CD4-positive, alpha-beta T cell (primary cell): ENCODE measurements around the gene SSBP3. TPM values are rescaled to one million over a fixed set of nuclear protein-coding genes. Genes with fewer than 3 reads are reported as not detected.

Source experiments
- ATAC-seq: fragments of 200-7000 bp; cut with Tn5 transposase; one replicate; pipeline ENCODE4 v1.10.0; 2022; ENCODE audit warnings: mild to moderate bottlenecking; ENCODE audit not compliant: poor library complexity
- CTCF ChIA-PET: fragments of 350-600 bp; sonication (Branson Sonifier 250); formaldehyde crosslinking; loops from one replicate; lab custom pipeline; 2021; ENCODE audit warnings: antibody characterized with exemption, inconsistent platforms; lab: Charles Lee
- POLR2A ChIA-PET: fragments of 350-600 bp; sonication (Branson Sonifier 250); formaldehyde crosslinking; loops from one replicate; lab custom pipeline; 2021; ENCODE audit warnings: antibody characterized with exemption, inconsistent platforms; lab: Charles Lee
- DNase-seq, 14 experiments: peaks; one replicate each; pipeline ENCODE4 v3.0.0-alpha.2; 2013 to 2020; ENCODE audit warnings: mixed read lengths in 2 of 14
- H3K27ac ChIP-seq, 2 donors: one replicate each; pipeline versions ENCODE4 v1.5.1 to v1.7.0; 2013; ENCODE audit warnings: low read length in 2 of 2, low read depth in 1 of 2, mild to moderate bottlenecking in 1 of 2
- H3K27me3 ChIP-seq, 2 experiments: 1 replicate in 1 of 2; 2 replicates in 1 of 2; pipeline versions ENCODE4 v1.6.1 to v1.7.0; 2013; ENCODE audit warnings: low read length in 2 of 2, control low read depth in 1 of 2, mild to moderate bottlenecking in 1 of 2, moderate library complexity in 1 of 2; ENCODE audit not compliant: insufficient read depth in 2 of 2, control insufficient read depth in 1 of 2
- H3K36me3 ChIP-seq: one replicate; pipeline ENCODE4 v1.6.1; 2013; ENCODE audit warnings: low read length, control low read depth; ENCODE audit not compliant: insufficient read depth
- H3K4me1 ChIP-seq: one replicate; pipeline ENCODE4 v1.6.1; 2013; ENCODE audit warnings: low read length, control low read depth; ENCODE audit not compliant: insufficient read depth
- H3K4me3 ChIP-seq: one replicate; pipeline ENCODE4 v1.5.1; 2013; ENCODE audit warnings: mild to moderate bottlenecking, low read length, moderate library complexity
- H3K9me3 ChIP-seq, 2 experiments: 1 replicate in 1 of 2; 2 replicates in 1 of 2; pipeline versions ENCODE4 v1.6.1 to v1.7.0; 2013; ENCODE audit warnings: low read length in 2 of 2, mild to moderate bottlenecking in 2 of 2, control low read depth in 1 of 2, moderate library complexity in 1 of 2; ENCODE audit not compliant: control insufficient read depth in 1 of 2, insufficient read depth in 1 of 2
- H3K27ac Mint-ChIP-seq: one replicate; pipeline ENCODE4 v1.8.0; 2020; ENCODE audit warnings: mixed read lengths
- H3K27me3 Mint-ChIP-seq: one replicate; pipeline ENCODE4 v1.8.0; 2021; ENCODE audit warnings: mixed read lengths
- H3K36me3 Mint-ChIP-seq: one replicate; pipeline ENCODE4 v1.8.0; 2021; ENCODE audit warnings: low read depth, mixed read lengths
- H3K4me1 Mint-ChIP-seq: one replicate; pipeline ENCODE4 v1.8.0; 2021; ENCODE audit warnings: low read depth, mixed read lengths
- H3K4me3 Mint-ChIP-seq: one replicate; pipeline ENCODE4 v1.8.0; 2020; ENCODE audit warnings: mild to moderate bottlenecking, mixed read lengths
- H3K9me3 Mint-ChIP-seq: one replicate; pipeline ENCODE4 v1.8.0; 2020; ENCODE audit warnings: mixed read lengths
- intact Hi-C, 2 experiments: fragments of 100-400 bp; cut with DNase I in 1 of 2; cut with micrococcal nuclease in 1 of 2; formaldehyde crosslinking; loops; one replicate each; pipeline versions ENCODE4 v1.15.1 to v1.9.0; 2023 to 2025; cut with DNase I, micrococcal nuclease
- total RNA-seq, 174 experiments: library from RNA in 2 of 174; stranded (reverse) in 2 of 174; gene quantifications; one replicate each; pipeline ENCODE4 v1.2.3 and lab custom pipeline; 2021 to 2026
- TF ChIP-seq, protein P1 (sequence below): fragments of 200-600 bp; IDR thresholded peaks from one replicate; pipeline ENCODE4 v1.8.0; 2022; ENCODE audit warnings: antibody characterized with exemption, mild to moderate bottlenecking

SSBP3 gene
- total RNA-seq, 2 experiments from 2014 or later, result 50.6 to 52.4 TPM

DNA sequence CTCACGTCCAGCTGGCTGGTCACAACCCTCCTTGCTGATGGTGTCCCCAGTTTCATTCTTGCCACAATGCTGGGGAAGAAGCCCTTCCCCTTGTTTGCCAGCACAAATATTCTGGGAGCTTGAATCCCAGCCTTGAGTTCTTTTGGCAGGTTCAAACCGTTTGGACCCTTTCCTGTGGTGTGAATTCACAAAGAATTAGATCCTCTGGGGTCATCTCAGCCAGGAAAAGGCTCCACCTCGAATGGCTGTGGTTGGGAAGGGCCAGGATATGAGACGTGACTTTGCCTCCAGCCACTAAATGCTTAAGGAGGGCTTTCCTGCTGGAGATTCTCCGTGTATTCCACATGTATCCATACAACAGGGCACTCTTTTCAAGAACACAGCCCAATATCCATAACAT is 139.3 kb downstream of the SSBP3 start:
- Mint-ChIP-seq H3K9me3 (no peaks in the 10 kb centered on the region), H3K27me3 (no peaks in the 10 kb centered on the region), H3K27ac (no peak overlapping the region), H3K4me3 (no peak overlapping the region), H3K4me1 (peaks cover 24% of the 10 kb centered on the region), H3K36me3 (no peaks in the 10 kb centered on the region)
- intact Hi-C loops, result no loop called here
- ATAC-seq (no peak), DNase-seq (no peak)
- Histone ChIP-seq H3K4me3 (no peak overlapping the region), H3K36me3 (peaks cover 9% of the 10 kb centered on the region), H3K9me3 (no peaks in the 10 kb centered on the region), H3K27me3 (no peaks in the 10 kb centered on the region), H3K27ac (no peak overlapping the region), H3K4me1 (peaks cover 6% of the 10 kb centered on the region)
- POLR2A ChIA-PET, result no interaction called here
- TF ChIP-seq, protein P1, sequence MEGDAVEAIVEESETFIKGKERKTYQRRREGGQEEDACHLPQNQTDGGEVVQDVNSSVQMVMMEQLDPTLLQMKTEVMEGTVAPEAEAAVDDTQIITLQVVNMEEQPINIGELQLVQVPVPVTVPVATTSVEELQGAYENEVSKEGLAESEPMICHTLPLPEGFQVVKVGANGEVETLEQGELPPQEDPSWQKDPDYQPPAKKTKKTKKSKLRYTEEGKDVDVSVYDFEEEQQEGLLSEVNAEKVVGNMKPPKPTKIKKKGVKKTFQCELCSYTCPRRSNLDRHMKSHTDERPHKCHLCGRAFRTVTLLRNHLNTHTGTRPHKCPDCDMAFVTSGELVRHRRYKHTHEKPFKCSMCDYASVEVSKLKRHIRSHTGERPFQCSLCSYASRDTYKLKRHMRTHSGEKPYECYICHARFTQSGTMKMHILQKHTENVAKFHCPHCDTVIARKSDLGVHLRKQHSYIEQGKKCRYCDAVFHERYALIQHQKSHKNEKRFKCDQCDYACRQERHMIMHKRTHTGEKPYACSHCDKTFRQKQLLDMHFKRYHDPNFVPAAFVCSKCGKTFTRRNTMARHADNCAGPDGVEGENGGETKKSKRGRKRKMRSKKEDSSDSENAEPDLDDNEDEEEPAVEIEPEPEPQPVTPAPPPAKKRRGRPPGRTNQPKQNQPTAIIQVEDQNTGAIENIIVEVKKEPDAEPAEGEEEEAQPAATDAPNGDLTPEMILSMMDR, result no peak
- CTCF ChIA-PET, result no interaction called here

DNA sequence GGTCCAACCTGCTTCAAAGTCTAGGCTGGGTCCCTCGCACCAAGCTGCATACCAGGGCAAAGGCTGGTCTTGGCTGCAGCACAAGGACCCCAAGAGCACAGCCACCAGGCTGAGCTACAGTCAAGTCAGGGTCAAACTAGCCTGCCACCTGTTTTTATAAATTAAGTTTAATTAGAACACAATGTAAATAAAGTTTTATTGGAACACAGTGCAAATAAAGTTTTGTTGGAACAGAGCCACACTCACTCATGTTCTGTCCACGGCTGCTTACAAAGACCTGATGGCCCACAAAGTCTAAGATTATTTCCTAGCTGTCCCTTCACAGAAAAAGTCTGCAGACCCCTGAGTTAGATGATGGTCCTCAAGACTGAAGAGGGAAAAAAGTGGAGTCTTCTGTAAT is 140.0 kb downstream of the SSBP3 start:
- H3K27ac Mint-ChIP-seq, result no peak overlapping the region
- no peak overlapping the region for H3K27ac ChIP-seq
- DNase-seq (no peak), ATAC-seq (no peak)
- H3K9me3 Mint-ChIP-seq, result no peaks in the 10 kb centered on the region
- peaks cover 12% of the 10 kb centered on the region for H3K36me3 ChIP-seq
- no peak overlapping the region for H3K4me3 ChIP-seq
- no peaks in the 10 kb centered on the region for H3K27me3 ChIP-seq
- TF ChIP-seq, protein P1, result no peak
- intact Hi-C loops, result no loop called here
- H3K9me3 ChIP-seq, result no peaks in the 10 kb centered on the region
- H3K4me3 Mint-ChIP-seq, result no peak overlapping the region
- peaks cover 6% of the 10 kb centered on the region for H3K4me1 ChIP-seq
- H3K27me3 Mint-ChIP-seq, result no peaks in the 10 kb centered on the region
- ChIA-PET CTCF (no interaction called here), POLR2A (interaction anchor here (0.7 kb wide), 1 partner anchor 141 kb away, joined by 3 read pairs; no protein-coding TSS in a partner anchor)
- H3K4me1 Mint-ChIP-seq, result peaks cover 24% of the 10 kb centered on the region
- H3K36me3 Mint-ChIP-seq, result peaks cover 2% of the 10 kb centered on the region

GRCh38 chr1:54265659-54266058 is 140.5 kb downstream of the SSBP3 start:
- POLR2A ChIA-PET, result interaction anchor here (0.7 kb wide), 1 partner anchor 142 kb away, joined by 3 read pairs; no protein-coding TSS in a partner anchor
- Mint-ChIP-seq H3K27me3 (no peaks in the 10 kb centered on the region), H3K4me1 (peaks cover 22% of the 10 kb centered on the region), H3K9me3 (no peaks in the 10 kb centered on the region), H3K27ac (no peak overlapping the region), H3K36me3 (peaks cover 7% of the 10 kb centered on the region), H3K4me3 (no peak overlapping the region)
- Histone ChIP-seq H3K4me1 (peaks cover 6% of the 10 kb centered on the region), H3K27me3 (no peaks in the 10 kb centered on the region), H3K27ac (no peak overlapping the region), H3K4me3 (no peak overlapping the region), H3K9me3 (no peaks in the 10 kb centered on the region), H3K36me3 (peaks cover 12% of the 10 kb centered on the region)
- TF ChIP-seq, protein P1, result no peak
- ATAC-seq (no peak), DNase-seq (no peak)
- intact Hi-C loops, result no loop called here
- CTCF ChIA-PET, result no interaction called here
